Activated naive CD4-positive, alpha-beta T cell (primary cell): ENCODE data around the gene TET2.
"Not testable (repeated sequence)": the region's sequence is repeated elsewhere in the genome, so short reads cannot be mapped to it uniquely, and the experiment has no call there.

Source experiments
- DNase-seq, 4 experiments: peaks; one replicate each; lab custom pipeline; 2025; lab: John Stamatoyannopoulos, UW

TET2 gene

DNA sequence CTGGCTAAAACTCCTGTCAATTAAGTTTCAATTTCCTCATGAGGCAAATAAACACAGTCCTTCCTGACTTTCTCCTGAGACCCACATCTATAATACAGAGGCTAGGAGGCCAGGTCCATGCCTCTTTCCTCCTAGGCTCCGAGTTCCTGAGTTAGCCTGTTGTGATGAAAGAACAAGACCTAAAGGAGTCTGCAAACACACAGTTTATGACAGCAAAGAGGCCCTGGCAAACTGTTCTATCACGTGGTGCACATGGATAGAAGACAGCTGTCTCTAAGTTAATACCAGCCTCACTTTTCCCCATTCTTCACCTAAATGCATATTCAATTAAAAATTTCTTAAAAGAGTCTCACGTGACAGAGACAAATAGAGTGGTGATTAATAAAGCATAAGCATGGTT is 145.2 kb downstream of the TET2 start:
- DNase-seq = no peak

DNA sequence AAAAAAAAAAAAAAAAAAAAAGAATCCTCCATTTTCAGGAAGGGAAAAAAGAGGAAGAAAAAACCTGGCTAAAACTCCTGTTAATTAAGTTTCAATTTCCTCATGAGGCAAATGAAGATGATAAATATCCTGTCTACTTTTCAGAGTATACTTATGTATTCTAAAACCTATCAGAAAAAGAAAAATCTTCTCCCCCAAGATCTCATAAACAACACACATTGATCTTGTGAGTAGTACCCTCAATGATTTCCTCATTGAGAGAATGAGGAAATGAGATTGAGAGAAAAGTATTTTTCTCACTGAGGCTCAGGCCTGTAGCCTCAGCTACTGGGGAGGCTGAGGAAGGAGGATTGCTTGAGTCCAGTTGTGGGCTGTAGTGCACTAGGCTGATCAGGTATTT is 146.7 kb downstream of the TET2 start:
- no peak for DNase-seq

DNA sequence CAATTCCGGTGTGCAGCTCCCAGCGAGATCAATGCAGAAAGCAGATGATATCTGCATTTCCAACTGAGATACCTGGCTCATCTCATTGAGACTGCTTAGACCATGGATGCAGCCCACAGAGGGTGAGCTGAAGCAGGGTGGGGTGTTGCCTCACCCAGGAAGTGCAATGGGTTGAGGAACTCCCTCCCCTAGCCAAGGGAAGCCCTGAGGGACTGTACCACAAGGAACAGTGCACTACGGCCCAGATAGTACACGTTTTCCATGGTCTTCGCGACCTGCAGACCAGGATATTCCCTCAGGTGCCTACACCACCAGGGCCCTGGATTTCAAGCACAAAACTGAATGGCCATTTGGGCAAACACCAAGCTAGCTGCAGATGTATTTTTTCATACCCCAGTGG is 150.0 kb downstream of the TET2 start:
- no peak for DNase-seq

DNA sequence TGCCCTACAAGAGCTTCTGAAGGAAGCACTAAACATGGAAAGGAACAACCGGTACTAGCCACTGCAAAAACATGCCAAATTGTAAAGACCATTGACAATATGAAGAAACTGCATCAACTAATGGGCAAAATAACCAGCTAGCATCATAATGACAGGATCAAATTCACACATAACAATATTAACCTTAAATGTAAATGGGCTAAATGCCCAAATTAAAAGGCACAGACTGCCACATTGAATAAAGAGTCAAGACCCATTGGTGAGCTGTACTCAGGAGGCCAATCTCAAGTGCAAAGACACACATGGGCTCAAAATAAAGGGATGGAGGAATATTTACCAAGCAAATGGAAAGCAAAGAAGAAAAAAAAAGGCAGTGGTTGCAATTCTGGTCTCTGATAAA is 152.4 kb downstream of the TET2 start:
- not testable (repeated sequence) for DNase-seq

DNA sequence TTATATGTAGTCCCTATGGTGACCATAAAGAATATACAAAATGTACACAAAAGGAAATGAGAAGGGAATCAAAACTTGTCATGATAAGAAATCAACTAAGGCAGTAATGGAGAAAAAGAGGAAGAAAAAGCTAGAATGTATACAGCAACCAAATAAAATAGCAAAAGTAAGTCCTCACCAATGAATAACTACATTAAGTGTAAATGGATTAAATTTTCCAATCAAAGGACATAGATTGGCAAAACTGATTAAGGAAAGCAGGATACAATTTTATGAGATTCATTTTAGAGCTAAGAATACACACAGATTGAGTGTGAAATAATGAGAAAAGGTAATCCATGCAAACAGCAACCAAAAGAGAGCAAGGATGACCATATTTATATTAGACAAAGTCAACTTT is 157.4 kb downstream of the TET2 start:
- DNase-seq = no peak

DNA sequence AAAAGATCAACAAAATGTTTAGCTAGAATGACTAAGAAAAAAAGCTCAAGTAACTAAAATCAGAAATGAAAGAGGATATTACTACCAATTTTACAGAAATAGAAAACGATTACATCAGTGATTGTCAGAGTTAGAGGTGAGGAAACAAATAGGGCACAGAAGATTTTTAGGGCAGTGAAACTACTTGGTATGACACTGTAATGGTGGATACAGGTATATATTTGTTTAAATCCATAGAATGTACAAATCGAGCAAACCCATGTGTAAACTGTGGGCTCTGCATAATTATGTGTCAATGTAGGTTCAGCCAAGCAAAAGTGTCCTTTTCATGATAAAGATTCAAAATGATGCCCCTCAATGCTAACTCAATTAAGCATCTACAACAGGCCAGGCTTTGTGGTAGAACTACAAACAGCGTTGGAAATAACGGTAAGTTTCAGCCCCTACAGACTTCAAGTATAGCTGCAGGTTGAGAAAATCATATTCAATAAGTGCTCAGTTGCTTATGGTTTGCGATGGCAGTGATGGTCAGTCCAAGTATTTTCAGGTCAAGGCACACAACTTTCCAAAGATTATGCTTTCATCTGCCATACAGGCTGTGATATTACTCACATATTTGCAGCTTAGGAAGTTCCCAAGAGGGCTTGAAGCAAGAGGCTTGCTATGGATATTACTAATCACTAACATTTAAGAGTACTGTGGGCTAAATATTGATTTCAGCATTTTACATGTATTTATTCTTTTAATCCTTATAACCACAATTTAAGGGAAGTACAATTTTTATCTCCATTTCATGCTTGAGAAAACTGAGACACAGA is 158.6 kb downstream of the TET2 start:
- DNase-seq = no peak

DNA sequence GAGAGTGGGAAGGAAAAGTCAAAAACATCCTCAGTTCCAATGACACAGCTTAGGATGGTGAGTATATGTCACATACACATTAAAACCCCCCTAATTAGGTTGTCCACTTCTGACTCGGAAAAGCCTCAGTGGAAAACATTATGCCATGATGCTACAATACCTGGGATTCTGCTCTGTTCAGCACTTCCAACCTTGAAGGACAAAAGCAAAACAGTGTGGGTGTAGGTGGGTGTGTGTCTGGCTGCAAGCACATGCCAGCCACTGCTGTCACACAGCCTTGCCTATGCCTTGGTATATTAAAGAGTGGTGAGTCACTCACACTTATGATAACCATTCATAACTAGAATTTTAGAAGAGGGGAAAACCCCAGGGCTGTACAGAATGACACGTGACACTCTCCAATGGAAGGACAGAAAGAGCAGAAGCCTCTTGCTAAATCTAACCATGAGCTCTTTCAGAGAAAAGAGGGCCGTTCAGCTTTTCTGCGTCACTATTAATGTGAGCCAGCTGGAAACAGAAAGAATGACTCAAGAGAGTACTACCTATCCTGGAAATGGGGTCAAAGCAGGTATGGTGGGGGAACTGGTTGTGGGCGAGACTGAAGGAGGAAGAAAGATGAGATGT is 159.6 kb downstream of the TET2 start:
- no peak for DNase-seq

DNA sequence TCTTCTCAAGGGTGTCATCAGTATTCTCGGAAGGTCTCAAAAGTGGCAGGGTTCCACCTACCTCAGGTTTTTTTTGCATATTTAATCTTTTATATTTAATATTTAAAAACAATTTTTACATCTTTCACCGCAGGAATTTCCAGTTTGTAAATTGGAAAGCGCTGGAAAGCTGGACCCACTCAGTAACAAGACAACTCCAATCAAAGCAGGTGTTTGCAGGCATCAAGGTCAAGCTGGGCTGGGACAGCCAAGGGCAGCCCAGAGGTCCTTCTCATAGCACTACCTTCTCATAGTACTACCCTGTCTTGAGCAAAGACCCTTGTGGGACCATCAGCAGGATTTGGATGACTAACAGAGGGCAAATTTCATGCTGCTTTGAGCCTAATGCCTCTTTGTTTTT is 160.1 kb downstream of the TET2 start:
- DNase-seq = no peak

DNA sequence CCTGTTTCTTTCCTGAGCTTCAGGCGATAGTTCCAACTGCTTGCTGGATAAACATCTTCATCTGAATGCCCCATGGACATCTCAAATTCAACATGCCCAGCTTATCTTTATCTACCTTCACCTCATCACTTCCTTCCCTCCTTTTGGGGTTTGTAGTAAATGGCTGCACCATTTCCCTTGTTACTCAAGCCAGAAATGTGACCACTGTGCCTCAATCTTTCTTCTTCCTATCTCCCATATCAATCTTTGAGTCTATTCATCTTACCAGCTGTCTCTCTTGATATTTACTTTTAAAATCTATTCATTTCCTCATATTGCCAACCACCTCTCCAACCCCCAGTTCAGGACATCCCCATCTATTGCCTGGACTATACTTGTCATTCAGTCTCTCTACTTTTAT is 171.8 kb downstream of the TET2 start:
- no peak for DNase-seq

DNA sequence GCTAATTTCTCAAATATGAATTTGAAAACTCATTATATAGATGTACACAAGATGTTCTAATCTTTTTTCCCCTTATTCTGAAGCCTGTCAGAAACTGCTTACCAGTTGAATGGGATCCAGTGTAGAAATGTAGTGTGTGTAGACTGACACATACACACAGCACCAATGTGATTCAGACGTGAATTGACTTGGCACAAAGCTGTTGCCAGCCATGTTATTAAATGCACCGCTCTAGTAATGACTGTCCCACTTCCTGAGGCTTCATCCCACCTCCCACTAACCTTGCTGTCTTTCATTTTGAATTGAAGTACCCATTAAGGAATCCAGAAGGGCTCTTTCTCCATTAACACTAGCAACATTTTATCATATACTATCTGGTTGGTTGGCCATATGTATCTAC is 180.5 kb downstream of the TET2 start:
- no peak for DNase-seq

DNA sequence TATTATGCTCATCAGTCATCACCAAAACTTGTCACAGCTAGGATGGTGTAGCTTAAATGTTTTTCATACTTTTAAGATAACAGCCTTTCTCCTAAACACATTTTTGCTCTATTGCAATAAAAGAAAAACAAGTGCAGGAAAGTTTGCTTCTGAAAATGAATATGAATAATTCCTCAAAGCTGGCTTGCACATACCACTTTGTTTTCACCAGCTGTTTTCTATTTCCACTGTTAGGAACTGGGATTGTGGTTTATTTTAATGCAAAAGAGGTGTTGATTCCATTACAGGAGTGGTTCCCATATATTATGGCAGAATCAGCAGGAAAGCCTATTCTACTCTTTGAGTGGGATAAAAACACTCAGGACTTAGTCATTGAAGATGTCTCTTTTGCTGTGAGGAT is 181.3 kb downstream of the TET2 start:
- no peak for DNase-seq

DNA sequence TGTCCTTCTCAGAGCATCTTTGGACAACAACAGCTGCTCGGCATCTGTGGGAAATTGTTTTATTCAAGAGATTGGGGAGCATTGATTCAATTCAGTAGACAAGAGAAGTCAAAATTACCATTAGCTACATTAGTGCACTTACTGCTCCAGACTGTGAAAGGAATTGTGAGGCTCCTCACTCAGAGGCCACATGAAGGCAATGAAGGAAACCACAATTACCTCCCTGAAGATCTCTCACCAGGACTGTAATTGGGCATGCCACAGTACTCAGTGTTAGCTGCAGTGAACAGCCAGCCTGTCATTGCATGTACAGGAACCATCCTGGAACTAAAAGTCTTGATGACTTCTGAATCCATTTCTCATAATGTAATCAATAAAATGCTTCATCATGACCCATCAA is 182.4 kb downstream of the TET2 start:
- no peak for DNase-seq
